ENCODE measurements around the gene ARHGAP19.
"Not testable (repeated sequence)": the region's sequence is repeated elsewhere in the genome, so short reads cannot be mapped to it uniquely, and the experiment has no call there.

The ARHGAP19 gene

GRCh38 chr10:97321032-97321803 lies 28.8 kb upstream of the ARHGAP19 start:
- DNase-seq: no peak

GRCh38 chr10:97320480-97321031 lies 28.1 kb upstream of the ARHGAP19 start:
- DNase-seq: peak in 1 of 2 experiments; percentile 10

GRCh38 chr10:97319671-97320479 lies 27.4 kb upstream of the ARHGAP19 start:
- DNase-seq: peak; percentile 50 to 51

GRCh38 chr10:97318772-97319651 lies 26.6 kb upstream of the ARHGAP19 start, which contains the start of gene FRAT1:
Gene FRAT1, plus strand, starts transcription at chr10:97319271. Its CDS starts 183 bp downstream, at chr10:97319454.
- peak; percentile 84 to 87 for DNase-seq

- no peak for DNase-seq
Measured at GRCh38 chr10:97314671-97315070, 22.2 kb upstream of the ARHGAP19 start.

- no peak for DNase-seq
Measured at GRCh38 chr10:97312897-97313296, 20.5 kb upstream of the ARHGAP19 start.

GRCh38 chr10:97311111-97311626 lies 18.7 kb upstream of the ARHGAP19 start:
- no peak for DNase-seq

GRCh38 chr10:97307866-97308780 lies 15.7 kb upstream of the ARHGAP19 start:
- DNase-seq: no peak

- DNase-seq: no peak
Measured at GRCh38 chr10:97307441-97307840, 15.0 kb upstream of the ARHGAP19 start.

- no peak for DNase-seq
Measured at GRCh38 chr10:97302088-97302791, 9.8 kb upstream of the ARHGAP19 start.

- no peak for DNase-seq
Measured at GRCh38 chr10:97300980-97301379, 8.5 kb upstream of the ARHGAP19 start.

GRCh38 chr10:97298223-97298571 lies 5.8 kb upstream of the ARHGAP19 start:
- DNase-seq: no peak

- DNase-seq: no peak
Measured at GRCh38 chr10:97297556-97298222, 5.3 kb upstream of the ARHGAP19 start.

GRCh38 chr10:97292862-97293198 lies 393 bp upstream of the ARHGAP19 start:
- DNase-seq: no peak

- no peak for DNase-seq
Measured at GRCh38 chr10:97291357-97292096, 910 bp downstream of the ARHGAP19 start.

- DNase-seq: not testable (repeated sequence)
Measured at GRCh38 chr10:97290576-97291356, 1.7 kb downstream of the ARHGAP19 start.

GRCh38 chr10:97290076-97290475 lies 2.4 kb downstream of the ARHGAP19 start:
- DNase-seq: not testable (repeated sequence)

- no peak for DNase-seq
Measured at GRCh38 chr10:97280783-97281182, 11.7 kb downstream of the ARHGAP19 start.

All from activated CD4-positive, alpha-beta T cell treated with anti-CD3 and anti-CD28 coated beads, Interleukin-2, amount 50 U/mL, for 4 hours (primary cell).